Liver (tissue), 9 donors: ENCODE results near the gene MTG1. TPM values are rescaled to one million over a fixed set of nuclear protein-coding genes. Genes with fewer than 3 reads are reported as not detected.
A peak's percentile ranks its signal among the peaks of the same experiment; 100 is the strongest.

Experiments
- DNase-seq: peaks from one replicate; pipeline ENCODE4 v3.0.0-alpha.2; 2017; ENCODE audit warnings: low spot score
- H3K27ac ChIP-seq, 2 donors: one replicate each; pipeline ENCODE4 v1.7.0; 2013; ENCODE audit warnings: inconsistent platforms in 2 of 2, low read length in 2 of 2, control low read depth in 1 of 2, low read depth in 1 of 2, mild to moderate bottlenecking in 1 of 2
- H3K27me3 ChIP-seq, 4 donors: one replicate each; pipeline versions ENCODE4 v1.6.1 to v1.7.0; 2013; ENCODE audit warnings: low read length in 3 of 4, inconsistent platforms in 1 of 4, mild to moderate bottlenecking in 1 of 4, moderate library complexity in 1 of 4; ENCODE audit not compliant: control insufficient read depth in 4 of 4, insufficient read depth in 4 of 4
- H3K36me3 ChIP-seq, 4 donors: one replicate each; pipeline versions ENCODE4 v1.6.1 to v1.7.0; 2013; ENCODE audit warnings: low read length in 3 of 4, mild to moderate bottlenecking in 3 of 4, low read depth in 1 of 4, moderate library complexity in 1 of 4; ENCODE audit not compliant: control insufficient read depth in 4 of 4, insufficient read depth in 3 of 4
- H3K4me1 ChIP-seq, 4 donors: one replicate each; pipeline versions ENCODE4 v1.6.1 to v1.7.0; 2013; ENCODE audit warnings: low read length in 3 of 4, mild to moderate bottlenecking in 3 of 4, moderate library complexity in 1 of 4; ENCODE audit not compliant: control insufficient read depth in 4 of 4, insufficient read depth in 4 of 4
- H3K4me3 ChIP-seq, 3 donors: one replicate each; pipeline versions ENCODE4 v1.6.1 to v1.7.0; 2013; ENCODE audit warnings: low read length in 3 of 3, control low read depth in 1 of 3, low read depth in 1 of 3, mild to moderate bottlenecking in 1 of 3
- H3K9ac ChIP-seq, 2 donors: one replicate each; pipeline ENCODE4 v1.7.0; 2013; ENCODE audit warnings: low read length in 2 of 2, mild to moderate bottlenecking in 2 of 2, moderate library complexity in 2 of 2, control low read depth in 1 of 2, low read depth in 1 of 2
- H3K9me3 ChIP-seq, 4 donors: one replicate each; pipeline versions ENCODE4 v1.6.1 to v1.7.0; 2013; ENCODE audit warnings: low read length in 3 of 4; ENCODE audit not compliant: control insufficient read depth in 4 of 4
- CTCF ChIP-seq: fragments of 150-350 bp; IDR thresholded peaks from 2 replicates; pipeline ENCODE4 v1.5.1; 2017; ENCODE audit warnings: improper control_type of control experiment, low read depth, low read length; ENCODE audit not compliant: missing input control
- EGR1 ChIP-seq, 2 donors: IDR thresholded peaks; 2 replicates each; pipeline ENCODE4 v1.6.1; 2016 to 2018; ENCODE audit warnings: antibody characterized with exemption in 2 of 2, low read depth in 2 of 2
- FOXA1 ChIP-seq: IDR thresholded peaks from 2 replicates; pipeline ENCODE4 v1.6.1; 2016; ENCODE audit warnings: antibody characterized with exemption
- FOXA2 ChIP-seq: IDR thresholded peaks from 2 replicates; pipeline ENCODE4 v1.6.1; 2016; ENCODE audit warnings: antibody characterized with exemption
- GABPA ChIP-seq, 2 donors: IDR thresholded peaks in 1 of 2; conservative IDR thresholded peaks in 1 of 2; 2 replicates each; pipeline ENCODE4 v1.6.1; 2016; ENCODE audit warnings: antibody characterized with exemption in 2 of 2, mild to moderate bottlenecking in 1 of 2, moderate library complexity in 1 of 2
- HNF4A ChIP-seq, 2 donors: conservative IDR thresholded peaks; 2 replicates each; pipeline ENCODE4 v1.6.1; 2016; ENCODE audit warnings: antibody characterized with exemption in 2 of 2, mild to moderate bottlenecking in 2 of 2
- HNF4G ChIP-seq: IDR thresholded peaks from 2 replicates; pipeline ENCODE4 v1.6.1; 2016; ENCODE audit warnings: antibody characterized with exemption
- JUND ChIP-seq, 2 donors: IDR thresholded peaks; 2 replicates each; pipeline ENCODE4 v1.6.1; 2016; ENCODE audit warnings: antibody characterized with exemption in 2 of 2
- NR2F2 ChIP-seq: IDR thresholded peaks from 2 replicates; pipeline ENCODE4 v1.6.1; 2016; ENCODE audit warnings: antibody characterized with exemption
- RAD21 ChIP-seq, 2 donors: IDR thresholded peaks; 2 replicates each; pipeline ENCODE4 v1.6.1; 2016; ENCODE audit warnings: antibody characterized with exemption in 2 of 2, mild to moderate bottlenecking in 2 of 2
- RXRA ChIP-seq, 2 donors: IDR thresholded peaks; 2 replicates each; pipeline ENCODE4 v1.6.1; 2017 to 2018; ENCODE audit warnings: antibody characterized with exemption in 2 of 2, mild to moderate bottlenecking in 1 of 2
- SP1 ChIP-seq: IDR thresholded peaks from 2 replicates; pipeline ENCODE4 v1.6.1; 2018; ENCODE audit warnings: antibody characterized with exemption, mild to moderate bottlenecking
- TAF1 ChIP-seq: conservative IDR thresholded peaks from 2 replicates; pipeline ENCODE4 v1.6.1; 2016; ENCODE audit warnings: antibody characterized with exemption, mild to moderate bottlenecking
- YY1 ChIP-seq: IDR thresholded peaks from 2 replicates; pipeline ENCODE4 v1.6.1; 2016; ENCODE audit warnings: antibody characterized with exemption, mild to moderate bottlenecking
- WGBS: extraction: QIAGEN DNeasy Blood & Tissue Kit; methylation state at CpG from one replicate; pipeline ENCODE4 v1.1.7; 2013; 5-methylcytosine and 5-hydroxymethylcytosine counted together
- polyA plus RNA-seq, 2 donors: library from polyadenylated mRNA; stranded (reverse) in 1 of 2; unstranded in 1 of 2; fragments of 200-250 nt in 1 of 2; fragments of >200 nt in 1 of 2; fragmentation: Nextera tagmentation in 1 of 2; extraction: Ambion mirVana in 1 of 2; gene quantifications; one replicate each; pipeline versions ENCODE4 v1.2.1 to v1.2.3, GENCODE V29; 2013 to 2015
- total RNA-seq, 2 donors: library from RNA; depleted of rRNA; stranded (reverse); fragments of >200 nt; gene quantifications; one replicate each; pipeline ENCODE4 v1.2.3, GENCODE V29; 2014
- TF ChIP-seq, protein P1 (sequence below): IDR thresholded peaks from 2 replicates; pipeline ENCODE4 v1.6.1; 2016; ENCODE audit warnings: antibody characterized with exemption
- TF ChIP-seq, protein P2 (sequence below): IDR thresholded peaks from 2 replicates; pipeline ENCODE4 v1.6.1; 2016; ENCODE audit warnings: antibody characterized with exemption
- TF ChIP-seq, protein P3 (sequence below): IDR thresholded peaks from 2 replicates; pipeline ENCODE4 v1.6.1; 2016; ENCODE audit warnings: antibody characterized with exemption
- TF ChIP-seq, protein P4 (sequence below): IDR thresholded peaks from 2 replicates; pipeline ENCODE4 v1.6.1; 2016; ENCODE audit warnings: antibody characterized with exemption, mild to moderate bottlenecking
- donor health status: healthy.
- donor health status: healthy.
- donor health status: healthy.
- donor health status: healthy.
- donor health status: healthy.

MTG1 gene
- total and polyA plus RNA-seq, 4 donors, result 19.4 to 70.6 (median 38.2) TPM

GRCh38 chr10:133444342-133445267, 50.6 kb downstream of the MTG1 start:
- H3K36me3 ChIP-seq, result no peaks in the 10 kb centered on the region
- H3K27me3 ChIP-seq, result no peaks in the 10 kb centered on the region
- no peak overlapping the region for H3K9ac ChIP-seq
- WGBS, result 89% methylated on average over 12 of the region's 12 CpGs
- peak; percentile 31 for DNase-seq
- H3K27ac ChIP-seq, result no peak overlapping the region
- H3K4me3 ChIP-seq, result no peak overlapping the region
- H3K4me1 ChIP-seq, result no peaks in the 10 kb centered on the region
- peaks cover 4 to 17% (median 11%) of the 10 kb centered on the region in 4 donors for H3K9me3 ChIP-seq
- TF ChIP-seq SP1, result no peak
- TF ChIP-seq, protein P1, sequence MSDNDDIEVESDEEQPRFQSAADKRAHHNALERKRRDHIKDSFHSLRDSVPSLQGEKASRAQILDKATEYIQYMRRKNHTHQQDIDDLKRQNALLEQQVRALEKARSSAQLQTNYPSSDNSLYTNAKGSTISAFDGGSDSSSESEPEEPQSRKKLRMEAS, result no peak
- no peak for TF ChIP-seq TAF1
- TF ChIP-seq JUND (IDR thresholded peaks at IDR 0.05), result no peak
- no peak for TF ChIP-seq HNF4A (conservative IDR thresholded peaks at IDR 0.05)
- no peak for TF ChIP-seq RAD21 (IDR thresholded peaks at IDR 0.05)
- no peak for TF ChIP-seq RXRA (IDR thresholded peaks at IDR 0.05)
- TF ChIP-seq, protein P2, sequence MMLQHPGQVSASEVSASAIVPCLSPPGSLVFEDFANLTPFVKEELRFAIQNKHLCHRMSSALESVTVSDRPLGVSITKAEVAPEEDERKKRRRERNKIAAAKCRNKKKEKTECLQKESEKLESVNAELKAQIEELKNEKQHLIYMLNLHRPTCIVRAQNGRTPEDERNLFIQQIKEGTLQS, result no peak
- no peak for TF ChIP-seq CTCF
- no peak for TF ChIP-seq EGR1 (IDR thresholded peaks at IDR 0.05; ENCODE audit: low read depth in 2 of 2)
- TF ChIP-seq FOXA2, result no peak
- no peak for TF ChIP-seq NR2F2
- TF ChIP-seq FOXA1, result no peak

GRCh38 chr10:133445268-133445732, 51.3 kb downstream of the MTG1 start:
- TF ChIP-seq, protein P3, sequence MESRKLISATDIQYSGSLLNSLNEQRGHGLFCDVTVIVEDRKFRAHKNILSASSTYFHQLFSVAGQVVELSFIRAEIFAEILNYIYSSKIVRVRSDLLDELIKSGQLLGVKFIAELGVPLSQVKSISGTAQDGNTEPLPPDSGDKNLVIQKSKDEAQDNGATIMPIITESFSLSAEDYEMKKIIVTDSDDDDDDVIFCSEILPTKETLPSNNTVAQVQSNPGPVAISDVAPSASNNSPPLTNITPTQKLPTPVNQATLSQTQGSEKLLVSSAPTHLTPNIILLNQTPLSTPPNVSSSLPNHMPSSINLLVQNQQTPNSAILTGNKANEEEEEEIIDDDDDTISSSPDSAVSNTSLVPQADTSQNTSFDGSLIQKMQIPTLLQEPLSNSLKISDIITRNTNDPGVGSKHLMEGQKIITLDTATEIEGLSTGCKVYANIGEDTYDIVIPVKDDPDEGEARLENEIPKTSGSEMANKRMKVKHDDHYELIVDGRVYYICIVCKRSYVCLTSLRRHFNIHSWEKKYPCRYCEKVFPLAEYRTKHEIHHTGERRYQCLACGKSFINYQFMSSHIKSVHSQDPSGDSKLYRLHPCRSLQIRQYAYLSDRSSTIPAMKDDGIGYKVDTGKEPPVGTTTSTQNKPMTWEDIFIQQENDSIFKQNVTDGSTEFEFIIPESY, result no peak
- TF ChIP-seq HNF4G, result no peak
- TF ChIP-seq TAF1, result no peak
- TF ChIP-seq, protein P4, sequence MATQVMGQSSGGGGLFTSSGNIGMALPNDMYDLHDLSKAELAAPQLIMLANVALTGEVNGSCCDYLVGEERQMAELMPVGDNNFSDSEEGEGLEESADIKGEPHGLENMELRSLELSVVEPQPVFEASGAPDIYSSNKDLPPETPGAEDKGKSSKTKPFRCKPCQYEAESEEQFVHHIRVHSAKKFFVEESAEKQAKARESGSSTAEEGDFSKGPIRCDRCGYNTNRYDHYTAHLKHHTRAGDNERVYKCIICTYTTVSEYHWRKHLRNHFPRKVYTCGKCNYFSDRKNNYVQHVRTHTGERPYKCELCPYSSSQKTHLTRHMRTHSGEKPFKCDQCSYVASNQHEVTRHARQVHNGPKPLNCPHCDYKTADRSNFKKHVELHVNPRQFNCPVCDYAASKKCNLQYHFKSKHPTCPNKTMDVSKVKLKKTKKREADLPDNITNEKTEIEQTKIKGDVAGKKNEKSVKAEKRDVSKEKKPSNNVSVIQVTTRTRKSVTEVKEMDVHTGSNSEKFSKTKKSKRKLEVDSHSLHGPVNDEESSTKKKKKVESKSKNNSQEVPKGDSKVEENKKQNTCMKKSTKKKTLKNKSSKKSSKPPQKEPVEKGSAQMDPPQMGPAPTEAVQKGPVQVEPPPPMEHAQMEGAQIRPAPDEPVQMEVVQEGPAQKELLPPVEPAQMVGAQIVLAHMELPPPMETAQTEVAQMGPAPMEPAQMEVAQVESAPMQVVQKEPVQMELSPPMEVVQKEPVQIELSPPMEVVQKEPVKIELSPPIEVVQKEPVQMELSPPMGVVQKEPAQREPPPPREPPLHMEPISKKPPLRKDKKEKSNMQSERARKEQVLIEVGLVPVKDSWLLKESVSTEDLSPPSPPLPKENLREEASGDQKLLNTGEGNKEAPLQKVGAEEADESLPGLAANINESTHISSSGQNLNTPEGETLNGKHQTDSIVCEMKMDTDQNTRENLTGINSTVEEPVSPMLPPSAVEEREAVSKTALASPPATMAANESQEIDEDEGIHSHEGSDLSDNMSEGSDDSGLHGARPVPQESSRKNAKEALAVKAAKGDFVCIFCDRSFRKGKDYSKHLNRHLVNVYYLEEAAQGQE, result no peak
- TF ChIP-seq YY1, result no peak
- no peak for TF ChIP-seq GABPA (IDR thresholded peaks at IDR 0.05 in 1 of 2, conservative IDR thresholded peaks at IDR 0.05 in 1 of 2)
- TF ChIP-seq EGR1 (IDR thresholded peaks at IDR 0.05; ENCODE audit: low read depth in 2 of 2), result no peak
- no peak for TF ChIP-seq HNF4A (conservative IDR thresholded peaks at IDR 0.05)
- TF ChIP-seq, protein P1, result no peak
- TF ChIP-seq CTCF, result no peak
- no peak for TF ChIP-seq RXRA (IDR thresholded peaks at IDR 0.05)
- TF ChIP-seq RAD21 (IDR thresholded peaks at IDR 0.05), result no peak
- TF ChIP-seq NR2F2, result no peak
- TF ChIP-seq SP1, result no peak
- TF ChIP-seq, protein P2, result no peak
- TF ChIP-seq FOXA2, result no peak
- no peak for TF ChIP-seq FOXA1
- no peak for TF ChIP-seq JUND (IDR thresholded peaks at IDR 0.05)
- Histone ChIP-seq H3K9me3 (peaks cover 4 to 17% (median 11%) of the 10 kb centered on the region in 4 donors), H3K4me1 (no peaks in the 10 kb centered on the region), H3K36me3 (no peaks in the 10 kb centered on the region), H3K27me3 (no peaks in the 10 kb centered on the region), H3K27ac (no peak overlapping the region), H3K4me3 (no peak overlapping the region), H3K9ac (no peak overlapping the region)
- DNase-seq, result peak; percentile 31
- 89% methylated on average over 22 of the region's 22 CpGs for WGBS
